ENCODE data around the gene CDKN2D. TPM values are rescaled to one million over a fixed set of nuclear protein-coding genes. Genes with fewer than 3 reads are reported as not detected.

CDKN2D gene
- total and polyA plus RNA-seq, 2 of the 13 experiments (the other 11 are each of a cell fraction or from before 2014, with no cell fraction given) = 5.4 to 8.6 TPM

- no peak for TF ChIP-seq TRIM22 (IDR thresholded peaks at IDR 0.05)
- TF ChIP-seq KAT2B (IDR thresholded peaks at IDR 0.05; ENCODE audit: borderline replicate concordance, low read depth, low read length) = no peak
- TF ChIP-seq THRA (CRISPR knock-in tag; IDR thresholded peaks at IDR 0.05; ENCODE audit: borderline replicate concordance) = peak; percentile 81
- no peak for TF ChIP-seq ZBTB3 (CRISPR knock-in tag; IDR thresholded peaks at IDR 0.05; ENCODE audit: borderline replicate concordance, low read depth)
- TF ChIP-seq CSRNP1 (CRISPR knock-in tag; IDR thresholded peaks at IDR 0.05) = peak; percentile 84; the same call in 1 of the 2 replicates
- TF ChIP-seq ZNF549 (CRISPR knock-in tag; IDR thresholded peaks at IDR 0.05) = no peak
- no peak for TF ChIP-seq ZBTB37 (CRISPR knock-in tag; IDR thresholded peaks at IDR 0.05)
- TF ChIP-seq PRDM15 (CRISPR knock-in tag; IDR thresholded peaks at IDR 0.05) = no peak
- peak; percentile 56; the same call in 1 of the 2 replicates for TF ChIP-seq ZNF143 (CRISPR knock-in tag; IDR thresholded peaks at IDR 0.05)
- peak; percentile 90 for TF ChIP-seq ZNF879 (CRISPR knock-in tag; IDR thresholded peaks at IDR 0.05)
- no peak for TF ChIP-seq POLR2AphosphoS2 (IDR thresholded peaks at IDR 0.05; ENCODE audit: low read depth, low read length)
- TF ChIP-seq TFDP2 (CRISPR knock-in tag; IDR thresholded peaks at IDR 0.05) = peak; percentile 98
- TF ChIP-seq LCORL (IDR thresholded peaks at IDR 0.05) = no peak
- TF ChIP-seq LCORL (CRISPR knock-in tag; IDR thresholded peaks at IDR 0.05) = peak; percentile 64
- peak; percentile 48; the same call in 1 of the 2 replicates for TF ChIP-seq UBTF (CRISPR knock-in tag; IDR thresholded peaks at IDR 0.05)
Observed at GRCh38 chr19:10565567-10566407, 3.0 kb downstream of the CDKN2D start, which contains the start of gene KRI1 (continued).

Data from HepG2 (cell line).